Upper lobe of left lung (tissue), 6 donors: ENCODE measurements around the gene HNF4A. TPM values are rescaled to one million over a fixed set of nuclear protein-coding genes. Genes with fewer than 3 reads are reported as not detected.
A peak's percentile ranks its signal among the peaks of the same experiment; 100 is the strongest.

Source experiments
- ATAC-seq, 2 donors: fragments of 200-7000 bp; cut with Tn5 transposase; one replicate each; pipeline ENCODE4 v1.9.1; 2022; ENCODE audit warnings: mild to moderate bottlenecking in 2 of 2, moderate library complexity in 2 of 2; ENCODE audit not compliant: low FRiP score in 2 of 2
- DNase-seq, 2 donors: peaks; one replicate each; pipeline ENCODE4 v3.0.0-alpha.2; 2019 to 2020
- H3K27ac ChIP-seq, 4 donors: fragments of 200-600 bp; sonication (generic); one replicate each; pipeline ENCODE4 v1.5.1; 2016 to 2019
- H3K27me3 ChIP-seq, 4 donors: fragments of 200-600 bp; sonication (generic); one replicate each; pipeline ENCODE4 v1.5.1; 2017 to 2019
- H3K36me3 ChIP-seq, 4 donors: fragments of 200-600 bp; sonication (generic); one replicate each; pipeline ENCODE4 v1.5.1; 2016 to 2019
- H3K4me1 ChIP-seq, 4 donors: fragments of 200-600 bp; sonication (generic); one replicate each; pipeline ENCODE4 v1.5.1; 2018 to 2019
- H3K4me3 ChIP-seq, 4 donors: fragments of 200-600 bp; sonication (generic); one replicate each; pipeline ENCODE4 v1.5.1; 2017 to 2019; ENCODE audit warnings: mild to moderate bottlenecking in 2 of 4, moderate library complexity in 1 of 4
- H3K9me3 ChIP-seq, 4 donors: fragments of 200-600 bp; sonication (generic); one replicate each; pipeline ENCODE4 v1.5.1; 2018 to 2019
- CTCF ChIP-seq, 6 experiments: fragments of 450-650 bp in 4 of 6; fragments of 200-600 bp in 2 of 6; sonication (generic) in 2 of 6; IDR thresholded peaks; one replicate each; pipeline ENCODE4 v1.5.1; 2016 to 2019; ENCODE audit warnings: antibody characterized with exemption in 6 of 6
- EP300 ChIP-seq, 4 donors: sonication (generic); formaldehyde crosslinking; IDR thresholded peaks; one replicate each; pipeline ENCODE4 v1.5.1; 2017; ENCODE audit warnings: antibody characterized with exemption in 4 of 4, control low read depth in 2 of 4
- POLR2A ChIP-seq, 4 donors: fragments of 450-650 bp; IDR thresholded peaks; one replicate each; pipeline ENCODE4 v1.5.1; 2016 to 2017; ENCODE audit warnings: antibody characterized with exemption in 4 of 4, mild to moderate bottlenecking in 2 of 4
- POLR2AphosphoS5 ChIP-seq, 2 donors: sonication (generic); formaldehyde crosslinking; IDR thresholded peaks; one replicate each; pipeline ENCODE4 v1.5.1; 2017; ENCODE audit warnings: antibody characterized with exemption in 2 of 2
- WGBS, 2 donors: methylation state at CpG; one replicate each; pipeline ENCODE4 v1.1.5; 2017 to 2018; 5-methylcytosine and 5-hydroxymethylcytosine counted together
- total RNA-seq, 6 donors: library from RNA; depleted of rRNA in 4 of 6; stranded (reverse); fragments of >200 nt in 4 of 6; gene quantifications; one replicate each; pipeline versions ENCODE4 v1.1.0 to v1.2.1, GENCODE V29; 2016 to 2021
- donor health status: DM: no; HTN: no; CAD: no; lungs with moderate emphysema.
- donor health status: DM: no; HTN: yes; CAD: no; lungs with severe emphysema.

HNF4A gene
- total RNA-seq, 6 donors from 2014 or later, result under 0.01 to 0.74 (median 0.45) TPM; not detected in 2

GRCh38 chr20:44419131-44419844 is 63.8 kb downstream of the HNF4A start:
- TF ChIP-seq EP300 (IDR thresholded peaks at IDR 0.05) (no peak), POLR2A (IDR thresholded peaks at IDR 0.05) (no peak), POLR2AphosphoS5 (IDR thresholded peaks at IDR 0.05) (no peak), CTCF (IDR thresholded peaks at IDR 0.05) (no peak)
- DNase-seq, result no peak
- no peak for ATAC-seq
- no peaks in the 10 kb centered on the region for H3K9me3 ChIP-seq
- no peaks in the 10 kb centered on the region for H3K27me3 ChIP-seq
- 92 to 96% methylated on average over 13 of the region's 13 CpGs for WGBS, 2 donors
- H3K36me3 ChIP-seq, result no peaks in the 10 kb centered on the region
- no peak overlapping the region for H3K4me3 ChIP-seq
- no peaks in the 10 kb centered on the region for H3K4me1 ChIP-seq
- H3K27ac ChIP-seq, result no peak overlapping the region

GRCh38 chr20:44420497-44420896 is 65.0 kb downstream of the HNF4A start:
- no peaks in the 10 kb centered on the region for H3K36me3 ChIP-seq
- no peak for DNase-seq
- WGBS, 2 donors, result 83 to 90% methylated on average over 4 of the region's 4 CpGs

GRCh38 chr20:44422083-44422482 is 66.6 kb downstream of the HNF4A start:
- no peak for ATAC-seq
- no peak overlapping the region for H3K27ac ChIP-seq
- H3K36me3 ChIP-seq, result no peaks in the 10 kb centered on the region
- WGBS, 2 donors, result 64 to 70% methylated on average over 3 of the region's 3 CpGs
- H3K4me1 ChIP-seq, result no peaks in the 10 kb centered on the region
- TF ChIP-seq POLR2AphosphoS5 (IDR thresholded peaks at IDR 0.05) (no peak), CTCF (IDR thresholded peaks at IDR 0.05) (no peak), EP300 (IDR thresholded peaks at IDR 0.05) (no peak), POLR2A (IDR thresholded peaks at IDR 0.05) (no peak)
- H3K9me3 ChIP-seq, result no peaks in the 10 kb centered on the region
- H3K4me3 ChIP-seq, result no peak overlapping the region
- no peak for DNase-seq
- H3K27me3 ChIP-seq, result no peaks in the 10 kb centered on the region

More at GRCh38 chr20:44420497-44420896, 65.0 kb downstream of the HNF4A start:
- H3K27me3 ChIP-seq, result no peaks in the 10 kb centered on the region
- H3K9me3 ChIP-seq, result no peaks in the 10 kb centered on the region
- no peaks in the 10 kb centered on the region for H3K4me1 ChIP-seq
- TF ChIP-seq CTCF (IDR thresholded peaks at IDR 0.05) (no peak), EP300 (IDR thresholded peaks at IDR 0.05) (no peak), POLR2A (IDR thresholded peaks at IDR 0.05) (no peak), POLR2AphosphoS5 (IDR thresholded peaks at IDR 0.05) (no peak)
- no peak overlapping the region for H3K4me3 ChIP-seq
- ATAC-seq, result no peak
- no peak overlapping the region for H3K27ac ChIP-seq

- no peaks in the 10 kb centered on the region for H3K27me3 ChIP-seq
- no peak overlapping the region for H3K4me3 ChIP-seq
- H3K4me1 ChIP-seq, result no peaks in the 10 kb centered on the region
- 46 to 50% methylated on average over 4 to 5 of the region's 5 CpGs for WGBS, 2 donors
- H3K36me3 ChIP-seq, result no peaks in the 10 kb centered on the region
- H3K9me3 ChIP-seq, result no peaks in the 10 kb centered on the region
- no peak overlapping the region for H3K27ac ChIP-seq
- no peak for DNase-seq
- TF ChIP-seq POLR2AphosphoS5 (IDR thresholded peaks at IDR 0.05) (no peak), CTCF (IDR thresholded peaks at IDR 0.05) (no peak), EP300 (IDR thresholded peaks at IDR 0.05) (no peak), POLR2A (IDR thresholded peaks at IDR 0.05) (no peak)
- ATAC-seq, result peak in 1 of 2 donors; percentile 30
These were observed 68.0 kb downstream of the HNF4A start for GRCh38 chr20:44423480-44423879.

GRCh38 chr20:44424039-44424495 is 68.6 kb downstream of the HNF4A start:
- no peaks in the 10 kb centered on the region for H3K9me3 ChIP-seq
- 84 to 89% methylated on average over 9 to 14 of the region's 14 CpGs for WGBS, 2 donors
- no peak for DNase-seq
- TF ChIP-seq POLR2A (IDR thresholded peaks at IDR 0.05) (no peak), EP300 (IDR thresholded peaks at IDR 0.05) (no peak), CTCF (IDR thresholded peaks at IDR 0.05) (no peak), POLR2AphosphoS5 (IDR thresholded peaks at IDR 0.05) (no peak)
- no peak for ATAC-seq
- no peak overlapping the region for H3K4me3 ChIP-seq
- H3K4me1 ChIP-seq, result no peaks in the 10 kb centered on the region
- no peak overlapping the region for H3K27ac ChIP-seq
- H3K27me3 ChIP-seq, result no peaks in the 10 kb centered on the region
- H3K36me3 ChIP-seq, result no peaks in the 10 kb centered on the region
